Stimulated activated naive CD8-positive, alpha-beta T cell treated with anti-CD3 and anti-CD28 coated beads, Interleukin-15, Interleukin-2, amounts not matched to agents 100 ng/mL and 50 ng/mL, for 24 hours (primary cell): ENCODE results near the gene SLC39A11.
A peak's percentile ranks its signal among the peaks of the same experiment; 100 is the strongest.
"Not testable (repeated sequence)": the region's sequence is repeated elsewhere in the genome, so short reads cannot be mapped to it uniquely, and the experiment has no call there.

Experiments
- H3K27ac Mint-ChIP-seq: one replicate; pipeline ENCODE4 v1.8.0; 2021; ENCODE audit warnings: mild to moderate bottlenecking, mixed read lengths
- H3K27me3 Mint-ChIP-seq: one replicate; pipeline ENCODE4 v1.8.0; 2021; ENCODE audit warnings: mixed read lengths
- H3K36me3 Mint-ChIP-seq: one replicate; pipeline ENCODE4 v1.8.0; 2021; ENCODE audit warnings: low read depth, mixed read lengths
- H3K4me1 Mint-ChIP-seq: one replicate; pipeline ENCODE4 v1.8.0; 2021; ENCODE audit warnings: low read depth, mixed read lengths
- H3K4me3 Mint-ChIP-seq: one replicate; pipeline ENCODE4 v1.8.0; 2021; ENCODE audit warnings: mild to moderate bottlenecking, mixed read lengths
- H3K9me3 Mint-ChIP-seq: one replicate; pipeline ENCODE4 v1.8.0; 2021; ENCODE audit warnings: mixed read lengths

SLC39A11 gene

GRCh38 chr17:72921347-72922054 is 171.0 kb downstream of the SLC39A11 start:
- no peaks in the 10 kb centered on the region for H3K27me3 Mint-ChIP-seq
- no peaks in the 10 kb centered on the region for H3K9me3 Mint-ChIP-seq
- no peak overlapping the region for H3K27ac Mint-ChIP-seq
- H3K36me3 Mint-ChIP-seq = peaks cover 13% of the 10 kb centered on the region
- no peak overlapping the region for H3K4me3 Mint-ChIP-seq
- no peaks in the 10 kb centered on the region for H3K4me1 Mint-ChIP-seq

GRCh38 chr17:72920513-72920912 is 172.0 kb downstream of the SLC39A11 start:
- peaks cover 15% of the 10 kb centered on the region for H3K36me3 Mint-ChIP-seq
- no peak overlapping the region for H3K27ac Mint-ChIP-seq
- H3K4me3 Mint-ChIP-seq = no peak overlapping the region
- no peaks in the 10 kb centered on the region for H3K4me1 Mint-ChIP-seq
- H3K27me3 Mint-ChIP-seq = no peaks in the 10 kb centered on the region
- no peaks in the 10 kb centered on the region for H3K9me3 Mint-ChIP-seq

GRCh38 chr17:72916991-72917390 is 175.5 kb downstream of the SLC39A11 start:
- Mint-ChIP-seq H3K4me3 (no peak overlapping the region), H3K9me3 (no peaks in the 10 kb centered on the region), H3K4me1 (no peaks in the 10 kb centered on the region), H3K36me3 (peaks cover 8% of the 10 kb centered on the region), H3K27me3 (no peaks in the 10 kb centered on the region), H3K27ac (no peak overlapping the region)

- no peaks in the 10 kb centered on the region for H3K27me3 Mint-ChIP-seq
- peaks cover 8% of the 10 kb centered on the region for H3K36me3 Mint-ChIP-seq
- no peak overlapping the region for H3K27ac Mint-ChIP-seq
- no peaks in the 10 kb centered on the region for H3K4me1 Mint-ChIP-seq
- no peak overlapping the region for H3K4me3 Mint-ChIP-seq
- no peaks in the 10 kb centered on the region for H3K9me3 Mint-ChIP-seq
Observed at GRCh38 chr17:72915625-72916081, 176.8 kb downstream of the SLC39A11 start.

- Mint-ChIP-seq H3K4me1 (no peaks in the 10 kb centered on the region), H3K4me3 (no peak overlapping the region), H3K27ac (no peak overlapping the region), H3K9me3 (no peaks in the 10 kb centered on the region), H3K27me3 (no peaks in the 10 kb centered on the region), H3K36me3 (peaks cover 9% of the 10 kb centered on the region)
Observed at GRCh38 chr17:72913142-72913682, 179.3 kb downstream of the SLC39A11 start.

GRCh38 chr17:72906306-72906705 is 186.2 kb downstream of the SLC39A11 start:
- H3K9me3 Mint-ChIP-seq = no peaks in the 10 kb centered on the region
- H3K4me3 Mint-ChIP-seq = no peak overlapping the region
- H3K27ac Mint-ChIP-seq = no peak overlapping the region
- H3K36me3 Mint-ChIP-seq = peaks cover 12% of the 10 kb centered on the region
- H3K27me3 Mint-ChIP-seq = no peaks in the 10 kb centered on the region
- no peaks in the 10 kb centered on the region for H3K4me1 Mint-ChIP-seq

GRCh38 chr17:72903522-72903921 is 189.0 kb downstream of the SLC39A11 start:
- no peaks in the 10 kb centered on the region for H3K4me1 Mint-ChIP-seq
- H3K9me3 Mint-ChIP-seq = no peaks in the 10 kb centered on the region
- no peak overlapping the region for H3K27ac Mint-ChIP-seq

GRCh38 chr17:72901657-72902056 is 190.8 kb downstream of the SLC39A11 start:
- H3K4me1 Mint-ChIP-seq = no peaks in the 10 kb centered on the region
- no peaks in the 10 kb centered on the region for H3K9me3 Mint-ChIP-seq
- no peak overlapping the region for H3K27ac Mint-ChIP-seq
- no peak overlapping the region for H3K4me3 Mint-ChIP-seq
- peaks cover 17% of the 10 kb centered on the region for H3K36me3 Mint-ChIP-seq
- no peaks in the 10 kb centered on the region for H3K27me3 Mint-ChIP-seq

More at GRCh38 chr17:72903522-72903921, 189.0 kb downstream of the SLC39A11 start:
- Mint-ChIP-seq H3K4me3 (no peak overlapping the region), H3K27me3 (no peaks in the 10 kb centered on the region), H3K36me3 (peaks cover 15% of the 10 kb centered on the region)

- Mint-ChIP-seq H3K9me3 (no peaks in the 10 kb centered on the region), H3K36me3 (peaks cover 14% of the 10 kb centered on the region), H3K4me1 (no peaks in the 10 kb centered on the region), H3K4me3 (no peak overlapping the region), H3K27ac (no peak overlapping the region), H3K27me3 (no peaks in the 10 kb centered on the region)
Observed at GRCh38 chr17:72901083-72901482, 191.4 kb downstream of the SLC39A11 start.

GRCh38 chr17:72900654-72900971 is 191.9 kb downstream of the SLC39A11 start:
- Mint-ChIP-seq H3K4me3 (no peak overlapping the region), H3K27me3 (no peaks in the 10 kb centered on the region), H3K36me3 (peaks cover 14% of the 10 kb centered on the region), H3K4me1 (no peaks in the 10 kb centered on the region), H3K9me3 (no peaks in the 10 kb centered on the region), H3K27ac (no peak overlapping the region)

- Mint-ChIP-seq H3K27ac (no peak overlapping the region), H3K4me1 (no peaks in the 10 kb centered on the region), H3K9me3 (no peaks in the 10 kb centered on the region), H3K4me3 (no peak overlapping the region), H3K27me3 (no peaks in the 10 kb centered on the region), H3K36me3 (peaks cover 19% of the 10 kb centered on the region)
Observed at GRCh38 chr17:72898725-72899124, 193.8 kb downstream of the SLC39A11 start.

GRCh38 chr17:72896288-72896687 is 196.2 kb downstream of the SLC39A11 start:
- H3K4me1 Mint-ChIP-seq = not testable (repeated sequence)
- peaks cover 19% of the 10 kb centered on the region for H3K36me3 Mint-ChIP-seq

GRCh38 chr17:72891627-72892026 is 200.9 kb downstream of the SLC39A11 start:
- Mint-ChIP-seq H3K4me3 (no peak overlapping the region), H3K36me3 (peaks cover 34% of the 10 kb centered on the region), H3K9me3 (no peaks in the 10 kb centered on the region), H3K4me1 (peaks cover 24% of the 10 kb centered on the region), H3K27ac (peak overlapping the region; percentile 46), H3K27me3 (no peaks in the 10 kb centered on the region)

More at GRCh38 chr17:72896288-72896687, 196.2 kb downstream of the SLC39A11 start:
- not testable (repeated sequence) for H3K27me3 Mint-ChIP-seq, H3K4me3 Mint-ChIP-seq, H3K9me3 Mint-ChIP-seq, H3K27ac Mint-ChIP-seq

- Mint-ChIP-seq H3K9me3 (no peaks in the 10 kb centered on the region), H3K36me3 (peaks cover 41% of the 10 kb centered on the region), H3K4me3 (no peak overlapping the region), H3K27me3 (no peaks in the 10 kb centered on the region), H3K4me1 (peaks cover 24% of the 10 kb centered on the region), H3K27ac (peak overlapping the region; percentile 64)
Observed at GRCh38 chr17:72890711-72891110, 201.8 kb downstream of the SLC39A11 start.

GRCh38 chr17:72887917-72888316 is 204.6 kb downstream of the SLC39A11 start:
- no peak overlapping the region for H3K27ac Mint-ChIP-seq
- H3K27me3 Mint-ChIP-seq = no peaks in the 10 kb centered on the region
- peaks cover 37% of the 10 kb centered on the region for H3K36me3 Mint-ChIP-seq
- no peak overlapping the region for H3K4me3 Mint-ChIP-seq
- H3K4me1 Mint-ChIP-seq = peaks cover 24% of the 10 kb centered on the region
- H3K9me3 Mint-ChIP-seq = no peaks in the 10 kb centered on the region

- Mint-ChIP-seq H3K4me3 (no peak overlapping the region), H3K4me1 (peaks cover 24% of the 10 kb centered on the region), H3K27ac (no peak overlapping the region), H3K9me3 (no peaks in the 10 kb centered on the region), H3K27me3 (no peaks in the 10 kb centered on the region), H3K36me3 (peaks cover 40% of the 10 kb centered on the region)
Observed at GRCh38 chr17:72887322-72887721, 205.2 kb downstream of the SLC39A11 start.
